ENCODE measurements around the gene FIP1L1.

GRCh38 chr4:53478671-53479456, 101.4 kb downstream of the FIP1L1 start:
- TF ChIP-seq CTCF (conservative IDR thresholded peaks at IDR 0.05) (no peak), EZH2 (IDR thresholded peaks at IDR 0.05; ENCODE audit: low read depth) (no peak)
